ENCODE data around the gene CAT.

Gene CAT

DNA sequence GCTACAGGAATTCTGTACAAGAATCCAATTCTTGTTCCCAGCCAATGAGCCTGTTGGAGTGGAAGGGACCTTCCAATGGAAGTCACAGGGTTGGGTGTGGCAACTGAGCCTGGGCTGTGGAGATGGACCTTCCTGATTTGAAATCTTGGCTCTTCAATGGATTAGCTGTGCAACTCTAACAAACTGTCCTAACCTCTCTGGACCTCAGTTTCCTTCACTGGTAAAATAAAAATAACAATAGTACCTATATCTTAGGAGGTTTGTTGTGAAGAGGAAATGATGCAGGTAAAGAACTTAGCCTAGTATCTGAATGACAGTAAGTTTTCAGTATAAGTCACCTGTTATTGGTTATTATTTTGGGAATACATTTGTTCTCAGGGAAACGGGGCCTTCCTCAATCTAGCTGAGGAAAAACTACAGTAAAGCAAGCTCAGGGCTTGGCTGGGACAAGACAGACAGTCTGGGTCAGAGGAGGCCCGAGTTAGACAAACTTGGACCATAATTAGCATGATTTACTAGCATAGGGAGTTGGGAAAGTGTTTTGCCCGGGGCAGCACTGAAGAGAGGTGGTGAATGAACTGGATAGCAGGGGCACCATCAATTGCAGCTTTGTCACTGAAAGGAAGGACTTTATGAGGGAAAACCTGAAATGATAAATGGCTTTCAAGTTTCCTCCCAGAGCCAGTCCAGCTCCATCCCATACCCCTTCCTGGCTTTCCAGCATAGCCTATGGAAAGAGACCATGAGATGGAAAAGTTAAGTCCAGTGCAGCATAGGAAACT lies 61.2 kb downstream of the CAT start:
- DNase-seq (ENCODE audit: low read depth, low spot score), result no peak
- no peaks in the 10 kb centered on the region for H3K4me1 ChIP-seq (ENCODE audit: insufficient read depth, insufficient read length)
- TF ChIP-seq SUZ12 (IDR thresholded peaks at IDR 0.05; ENCODE audit: extremely low read depth, insufficient read depth, insufficient read length), result no peak
- no peak for TF ChIP-seq YY1 (IDR thresholded peaks at IDR 0.05; ENCODE audit: insufficient read depth, insufficient read length)
- TF ChIP-seq ZNF274 (IDR thresholded peaks at IDR 0.05; ENCODE audit: low read depth, low read length), result no peak
- H3K9me3 ChIP-seq (ENCODE audit: insufficient read depth, low read length), result no peaks in the 10 kb centered on the region
- no peak overlapping the region for H3K9ac ChIP-seq (ENCODE audit: insufficient read length, low read depth)
- H3K36me3 ChIP-seq (ENCODE audit: insufficient read depth, insufficient read length, low read length), result no peaks in the 10 kb centered on the region
- no peaks in the 10 kb centered on the region for H3K27me3 ChIP-seq (ENCODE audit: insufficient read depth, insufficient read length)
- no peak overlapping the region for H3K4me3 ChIP-seq (ENCODE audit: insufficient read length, low read depth)

DNA sequence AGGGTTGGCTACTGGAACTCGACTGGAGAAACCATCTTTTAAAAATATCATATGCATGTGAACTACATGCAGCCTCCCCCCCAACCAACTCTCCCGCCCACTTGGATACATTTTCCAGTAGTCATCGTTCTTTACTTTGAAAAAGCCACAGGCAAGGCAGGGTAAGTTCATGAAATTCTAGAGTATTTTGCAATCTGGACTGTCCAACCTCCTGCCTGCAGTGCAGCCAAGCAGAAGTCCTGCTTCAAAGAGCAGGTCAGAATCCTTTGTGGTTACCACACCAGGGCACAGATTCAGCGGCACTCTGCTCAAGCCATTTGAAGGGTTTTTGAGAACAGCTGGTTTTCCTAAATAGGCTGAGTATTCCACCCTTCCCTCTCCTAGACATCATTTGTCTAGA lies 62.8 kb downstream of the CAT start:
- no peaks in the 10 kb centered on the region for H3K36me3 ChIP-seq (ENCODE audit: insufficient read depth, insufficient read length, low read length)
- no peak for DNase-seq (ENCODE audit: low read depth, low spot score)
- H3K4me3 ChIP-seq (ENCODE audit: insufficient read length, low read depth), result no peak overlapping the region
- H3K9me3 ChIP-seq (ENCODE audit: insufficient read depth, low read length), result no peaks in the 10 kb centered on the region
- H3K9ac ChIP-seq (ENCODE audit: insufficient read length, low read depth), result no peak overlapping the region
- H3K27me3 ChIP-seq (ENCODE audit: insufficient read depth, insufficient read length), result no peaks in the 10 kb centered on the region
- no peaks in the 10 kb centered on the region for H3K4me1 ChIP-seq (ENCODE audit: insufficient read depth, insufficient read length)
- TF ChIP-seq YY1 (IDR thresholded peaks at IDR 0.05; ENCODE audit: insufficient read depth, insufficient read length), result no peak
- TF ChIP-seq SUZ12 (IDR thresholded peaks at IDR 0.05; ENCODE audit: extremely low read depth, insufficient read depth, insufficient read length), result no peak
- TF ChIP-seq ZNF274 (IDR thresholded peaks at IDR 0.05; ENCODE audit: low read depth, low read length), result no peak

DNA sequence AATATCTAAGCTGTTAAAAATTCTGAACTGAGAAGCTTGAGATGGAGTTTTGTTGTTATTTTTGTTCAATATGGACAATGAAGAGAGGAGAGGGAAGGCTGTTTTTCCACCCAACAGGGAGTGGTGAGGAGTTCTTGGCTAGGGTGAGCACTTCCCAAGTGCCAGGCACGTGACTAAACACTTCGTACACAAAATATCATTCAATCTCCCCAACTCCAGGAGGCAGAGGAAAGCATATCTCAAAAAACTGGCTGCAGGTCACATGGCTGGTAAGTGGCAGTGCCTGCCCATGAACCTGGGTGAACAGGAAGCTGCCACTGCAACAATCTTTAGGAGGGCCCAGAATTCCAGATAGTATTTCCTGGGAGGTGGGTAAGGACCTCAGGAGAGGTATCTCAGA lies 63.2 kb downstream of the CAT start:
- Histone ChIP-seq H3K27me3 (ENCODE audit: insufficient read depth, insufficient read length) (no peaks in the 10 kb centered on the region), H3K4me1 (ENCODE audit: insufficient read depth, insufficient read length) (no peaks in the 10 kb centered on the region), H3K4me3 (ENCODE audit: insufficient read length, low read depth) (no peak overlapping the region), H3K36me3 (ENCODE audit: insufficient read depth, insufficient read length, low read length) (no peaks in the 10 kb centered on the region), H3K9ac (ENCODE audit: insufficient read length, low read depth) (no peak overlapping the region), H3K9me3 (ENCODE audit: insufficient read depth, low read length) (no peaks in the 10 kb centered on the region)
- TF ChIP-seq ZNF274 (IDR thresholded peaks at IDR 0.05; ENCODE audit: low read depth, low read length) (no peak), YY1 (IDR thresholded peaks at IDR 0.05; ENCODE audit: insufficient read depth, insufficient read length) (no peak), SUZ12 (IDR thresholded peaks at IDR 0.05; ENCODE audit: extremely low read depth, insufficient read depth, insufficient read length) (no peak)
- DNase-seq (ENCODE audit: low read depth, low spot score), result no peak

DNA sequence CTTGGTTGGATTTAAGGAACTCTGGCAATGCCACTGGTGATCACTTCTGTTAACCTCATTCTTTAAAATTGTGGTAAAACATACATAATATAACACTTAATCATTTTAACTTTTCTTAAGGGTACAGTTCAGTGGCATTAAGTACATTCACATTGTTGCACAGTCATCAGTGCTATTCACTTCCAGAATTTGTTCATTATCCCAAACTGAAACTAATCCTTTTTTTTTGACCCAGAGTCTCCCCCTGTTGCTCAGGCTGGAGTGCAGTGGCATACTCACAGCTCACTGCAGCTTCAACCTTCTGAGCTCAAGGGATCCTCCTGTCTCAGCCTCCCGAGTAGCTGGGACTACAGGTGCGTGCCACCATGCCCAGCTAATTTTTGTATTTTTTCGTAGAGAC lies 64.2 kb downstream of the CAT start:
- no peaks in the 10 kb centered on the region for H3K36me3 ChIP-seq (ENCODE audit: insufficient read depth, insufficient read length, low read length)
- H3K4me1 ChIP-seq (ENCODE audit: insufficient read depth, insufficient read length), result no peaks in the 10 kb centered on the region
- H3K27me3 ChIP-seq (ENCODE audit: insufficient read depth, insufficient read length), result no peaks in the 10 kb centered on the region
- no peak overlapping the region for H3K9ac ChIP-seq (ENCODE audit: insufficient read length, low read depth)
- DNase-seq (ENCODE audit: low read depth, low spot score), result no peak
- no peak for TF ChIP-seq YY1 (IDR thresholded peaks at IDR 0.05; ENCODE audit: insufficient read depth, insufficient read length)
- TF ChIP-seq SUZ12 (IDR thresholded peaks at IDR 0.05; ENCODE audit: extremely low read depth, insufficient read depth, insufficient read length), result no peak
- no peak for TF ChIP-seq ZNF274 (IDR thresholded peaks at IDR 0.05; ENCODE audit: low read depth, low read length)
- no peaks in the 10 kb centered on the region for H3K9me3 ChIP-seq (ENCODE audit: insufficient read depth, low read length)
- H3K4me3 ChIP-seq (ENCODE audit: insufficient read length, low read depth), result no peak overlapping the region

DNA sequence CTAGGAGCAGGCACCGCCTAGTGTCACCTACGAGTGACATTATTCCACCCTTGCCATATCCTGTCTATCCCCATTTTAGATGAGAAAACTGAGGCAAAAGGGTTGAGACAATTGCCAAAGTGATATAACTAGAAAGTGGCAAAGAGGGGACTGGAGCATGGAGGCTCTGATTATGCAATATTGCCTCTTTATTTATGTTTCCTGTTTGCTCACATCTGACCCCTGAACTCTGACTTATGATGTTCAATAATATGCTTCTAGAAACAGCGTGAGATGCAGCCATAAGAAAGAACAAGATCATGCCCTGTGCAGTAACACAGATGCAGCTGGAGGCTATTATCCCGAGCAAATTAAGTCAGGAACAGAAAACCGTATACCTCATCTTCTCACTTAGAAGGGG lies 67.1 kb downstream of the CAT start:
- Histone ChIP-seq H3K27me3 (ENCODE audit: insufficient read depth, insufficient read length) (no peaks in the 10 kb centered on the region), H3K4me3 (ENCODE audit: insufficient read length, low read depth) (no peak overlapping the region)

DNA sequence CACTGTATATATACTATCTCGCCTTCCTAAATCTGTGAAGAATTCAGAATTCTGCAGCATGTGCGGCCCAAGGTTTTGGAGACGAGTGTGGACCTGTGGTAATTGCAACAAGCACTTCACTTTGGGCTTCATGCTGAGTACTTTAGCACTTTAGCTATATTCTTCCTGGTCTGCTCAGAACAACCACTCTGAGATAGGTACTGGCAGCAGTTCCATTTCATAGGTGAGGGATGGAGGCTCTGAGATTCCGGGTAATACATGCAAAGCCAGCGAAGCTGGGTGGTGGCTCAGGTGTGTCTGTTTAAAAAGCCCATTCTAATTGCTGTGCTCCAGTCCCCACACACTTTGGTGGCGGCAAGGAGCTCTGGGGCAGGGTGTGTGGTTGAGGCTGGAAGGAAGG lies 68.4 kb downstream of the CAT start:
- Histone ChIP-seq H3K4me3 (ENCODE audit: insufficient read length, low read depth) (no peak overlapping the region), H3K9ac (ENCODE audit: insufficient read length, low read depth) (no peak overlapping the region), H3K36me3 (ENCODE audit: insufficient read depth, insufficient read length, low read length) (no peaks in the 10 kb centered on the region), H3K9me3 (ENCODE audit: insufficient read depth, low read length) (no peaks in the 10 kb centered on the region), H3K27me3 (ENCODE audit: insufficient read depth, insufficient read length) (peaks cover 4% of the 10 kb centered on the region), H3K4me1 (ENCODE audit: insufficient read depth, insufficient read length) (no peaks in the 10 kb centered on the region)
- no peak for TF ChIP-seq ZNF274 (IDR thresholded peaks at IDR 0.05; ENCODE audit: low read depth, low read length)
- no peak for DNase-seq (ENCODE audit: low read depth, low spot score)

More for the DNA sequence above, 67.1 kb downstream of the CAT start:
- Histone ChIP-seq H3K4me1 (ENCODE audit: insufficient read depth, insufficient read length) (no peaks in the 10 kb centered on the region), H3K36me3 (ENCODE audit: insufficient read depth, insufficient read length, low read length) (no peaks in the 10 kb centered on the region), H3K9me3 (ENCODE audit: insufficient read depth, low read length) (no peaks in the 10 kb centered on the region), H3K9ac (ENCODE audit: insufficient read length, low read depth) (no peak overlapping the region)
- no peak for DNase-seq (ENCODE audit: low read depth, low spot score)
- TF ChIP-seq SUZ12 (IDR thresholded peaks at IDR 0.05; ENCODE audit: extremely low read depth, insufficient read depth, insufficient read length) (no peak), YY1 (IDR thresholded peaks at IDR 0.05; ENCODE audit: insufficient read depth, insufficient read length) (no peak), ZNF274 (IDR thresholded peaks at IDR 0.05; ENCODE audit: low read depth, low read length) (no peak)

DNA sequence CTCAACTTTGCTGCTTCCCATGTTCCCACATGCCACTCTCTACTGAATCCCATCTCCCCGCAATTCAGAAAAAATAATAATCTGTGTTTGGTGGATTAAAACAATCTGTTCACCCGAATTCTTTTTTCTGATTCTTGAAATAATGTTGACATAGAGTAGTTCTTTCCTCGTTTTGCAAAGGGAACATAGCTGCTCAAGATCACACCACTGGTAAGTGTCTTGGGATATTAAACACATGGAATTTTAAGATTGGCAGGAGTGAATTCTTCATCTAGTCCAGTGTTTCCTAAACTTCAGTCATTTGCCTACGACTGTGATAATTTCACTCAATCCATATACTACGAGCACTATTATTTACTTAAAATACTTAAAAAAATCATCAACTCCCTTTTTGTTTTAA lies 68.9 kb downstream of the CAT start:
- H3K9me3 ChIP-seq (ENCODE audit: insufficient read depth, low read length), result no peaks in the 10 kb centered on the region
- TF ChIP-seq ZNF274 (IDR thresholded peaks at IDR 0.05; ENCODE audit: low read depth, low read length) (no peak), SUZ12 (IDR thresholded peaks at IDR 0.05; ENCODE audit: extremely low read depth, insufficient read depth, insufficient read length) (no peak), YY1 (IDR thresholded peaks at IDR 0.05; ENCODE audit: insufficient read depth, insufficient read length) (no peak)
- no peaks in the 10 kb centered on the region for H3K4me1 ChIP-seq (ENCODE audit: insufficient read depth, insufficient read length)
- peaks cover 4% of the 10 kb centered on the region for H3K27me3 ChIP-seq (ENCODE audit: insufficient read depth, insufficient read length)
- no peaks in the 10 kb centered on the region for H3K36me3 ChIP-seq (ENCODE audit: insufficient read depth, insufficient read length, low read length)
- H3K4me3 ChIP-seq (ENCODE audit: insufficient read length, low read depth), result no peak overlapping the region
- H3K9ac ChIP-seq (ENCODE audit: insufficient read length, low read depth), result no peak overlapping the region
- no peak for DNase-seq (ENCODE audit: low read depth, low spot score)

All from NT2/D1 (cell line).